ENCODE results near the gene JPH4. TPM values are rescaled to one million over a fixed set of nuclear protein-coding genes. Genes with fewer than 3 reads are reported as not detected.
"Not testable (repeated sequence)": the region's sequence is repeated elsewhere in the genome, so short reads cannot be mapped to it uniquely, and the experiment has no call there.

Gene JPH4
- polyA plus RNA-seq, 2 of the 4 experiments (the other 2 are of a cell fraction), result 0.05 TPM; not detected in 1

DNA sequence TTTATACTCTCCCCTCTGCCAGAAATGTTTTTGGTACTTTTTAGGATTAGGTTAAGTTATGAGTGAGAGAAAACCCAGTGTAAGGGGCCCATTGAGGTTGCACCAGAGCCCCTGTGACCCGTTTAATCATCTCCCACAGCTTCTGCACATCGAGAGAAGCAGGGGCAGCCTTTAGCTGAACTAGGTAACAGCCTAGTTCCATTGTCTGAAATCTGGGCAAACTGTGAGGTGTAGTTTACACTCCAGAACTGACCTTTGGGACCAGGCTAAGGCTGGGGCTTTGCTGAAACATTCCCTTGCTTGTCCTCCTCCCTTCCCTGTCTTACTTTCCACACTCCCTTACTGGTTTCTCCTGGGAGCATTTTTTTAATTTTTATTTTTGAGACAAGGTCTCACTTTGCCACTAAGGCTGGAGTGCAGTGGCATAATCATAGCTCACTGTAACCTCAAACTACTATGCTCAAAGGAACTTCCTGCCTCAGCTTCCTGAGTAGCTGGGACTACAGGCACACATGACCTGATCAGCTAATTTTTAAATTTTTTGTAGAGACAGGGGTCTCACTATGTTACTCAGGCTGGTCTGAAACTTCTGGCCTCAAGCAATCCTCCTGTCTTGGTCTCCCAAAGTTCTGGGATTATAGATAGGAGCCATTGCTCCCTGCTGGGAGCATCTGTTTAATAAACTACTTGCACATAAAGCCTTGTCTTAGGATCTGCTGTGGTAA is 31.7 kb upstream of the JPH4 start:
- DNase-seq (ENCODE audit: low read depth in 1 of 2, low spot score in 1 of 2) (no peak), ATAC-seq (no peak), FAIRE-seq (no peak)
- POLR2A ChIA-PET, result no interaction called here
- TF ChIP-seq, protein P1, sequence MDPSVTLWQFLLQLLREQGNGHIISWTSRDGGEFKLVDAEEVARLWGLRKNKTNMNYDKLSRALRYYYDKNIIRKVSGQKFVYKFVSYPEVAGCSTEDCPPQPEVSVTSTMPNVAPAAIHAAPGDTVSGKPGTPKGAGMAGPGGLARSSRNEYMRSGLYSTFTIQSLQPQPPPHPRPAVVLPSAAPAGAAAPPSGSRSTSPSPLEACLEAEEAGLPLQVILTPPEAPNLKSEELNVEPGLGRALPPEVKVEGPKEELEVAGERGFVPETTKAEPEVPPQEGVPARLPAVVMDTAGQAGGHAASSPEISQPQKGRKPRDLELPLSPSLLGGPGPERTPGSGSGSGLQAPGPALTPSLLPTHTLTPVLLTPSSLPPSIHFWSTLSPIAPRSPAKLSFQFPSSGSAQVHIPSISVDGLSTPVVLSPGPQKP (IDR thresholded peaks at IDR 0.05; ENCODE audit: low read depth, low read length), result no peak
- TF ChIP-seq, protein P2, sequence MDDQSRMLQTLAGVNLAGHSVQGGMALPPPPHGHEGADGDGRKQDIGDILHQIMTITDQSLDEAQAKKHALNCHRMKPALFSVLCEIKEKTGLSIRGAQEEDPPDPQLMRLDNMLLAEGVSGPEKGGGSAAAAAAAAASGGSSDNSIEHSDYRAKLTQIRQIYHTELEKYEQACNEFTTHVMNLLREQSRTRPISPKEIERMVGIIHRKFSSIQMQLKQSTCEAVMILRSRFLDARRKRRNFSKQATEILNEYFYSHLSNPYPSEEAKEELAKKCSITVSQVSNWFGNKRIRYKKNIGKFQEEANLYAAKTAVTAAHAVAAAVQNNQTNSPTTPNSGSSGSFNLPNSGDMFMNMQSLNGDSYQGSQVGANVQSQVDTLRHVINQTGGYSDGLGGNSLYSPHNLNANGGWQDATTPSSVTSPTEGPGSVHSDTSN (IDR thresholded peaks at IDR 0.05), result no peak
- TF ChIP-seq HDAC2 (IDR thresholded peaks at IDR 0.05) (no peak), CBX8 (IDR thresholded peaks at IDR 0.05) (no peak), ZFP36 (IDR thresholded peaks at IDR 0.05; ENCODE audit: borderline replicate concordance, partially characterized antibody) (no peak), MAZ (IDR thresholded peaks at IDR 0.05; ENCODE audit: borderline replicate concordance, low read depth, low read length) (no peak), RNF2 (IDR thresholded peaks at IDR 0.05; ENCODE audit: borderline replicate concordance, low read depth) (no peak), JUNB (IDR thresholded peaks at IDR 0.05) (no peak), ESRRA (IDR thresholded peaks at IDR 0.05; ENCODE audit: borderline replicate concordance, low read length) (no peak), HOXB13 (CRISPR knock-in tag; IDR thresholded peaks at IDR 0.05; ENCODE audit: low read depth) (no peak)
- CTCF ChIA-PET, result interaction anchor here (2.0 kb wide), 1 partner anchor 21 kb away, joined by 11 read pairs; no protein-coding TSS in a partner anchor
- H3K4me3 ChIP-seq, result no peak overlapping the region
- 0 out of 3 replicates have a peak, but pooled peaks cover 2% of the 10 kb centered on the region for H3K9me3 ChIP-seq
- no peak overlapping the region for H3K27ac ChIP-seq
- H3K4me1 ChIP-seq, result peaks cover 11% of the 10 kb centered on the region; the same call in 2 of the 3 replicates
- WGBS (ENCODE audit: missing lambda C conversion rate), result 2% methylated on average over 2 of the region's 2 CpGs
- no peak overlapping the region for H3K4me2 ChIP-seq

DNA sequence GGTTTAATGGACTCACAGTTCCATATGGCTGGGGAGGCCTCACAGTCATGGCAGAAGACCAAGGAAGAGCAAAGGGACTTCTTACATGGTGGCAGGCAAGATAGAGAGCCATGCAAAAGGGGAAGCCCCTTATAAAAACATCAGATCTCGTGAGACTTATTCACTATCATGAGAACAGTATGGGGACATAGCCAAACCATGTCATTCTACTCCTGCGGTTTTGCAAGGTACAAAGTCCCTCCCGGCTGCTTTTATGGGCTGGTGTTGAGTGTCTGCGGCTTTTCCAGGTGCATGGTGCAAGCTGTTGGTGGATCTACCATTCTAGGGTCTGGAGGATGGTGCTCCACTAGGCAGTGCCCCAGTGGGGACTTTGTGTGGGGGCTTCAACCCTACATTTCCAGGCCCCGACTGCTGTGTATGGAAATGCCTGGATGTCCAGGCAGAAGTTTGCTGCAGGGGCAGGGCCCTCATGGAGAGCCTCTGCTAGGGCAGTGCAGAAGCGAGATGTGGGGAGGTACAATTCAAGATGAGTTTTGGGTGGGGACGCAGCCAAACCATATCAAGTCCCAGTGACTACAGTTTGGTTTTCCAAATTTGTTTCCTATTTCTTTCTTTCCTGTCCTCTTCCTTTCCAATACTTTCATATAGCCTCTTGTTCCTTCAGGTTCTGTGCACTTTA is 31.0 kb upstream of the JPH4 start:
- H3K4me1 ChIP-seq, result peaks cover 11% of the 10 kb centered on the region; the same call in 2 of the 3 replicates
- ATAC-seq; H3K4me2 ChIP-seq; H3K27ac ChIP-seq; H3K9me3 ChIP-seq; FAIRE-seq; H3K4me3 ChIP-seq; POLR2A ChIA-PET; DNase-seq (ENCODE audit: low read depth in 1 of 2, low spot score in 1 of 2): not testable (repeated sequence)
- 14% methylated on average over 7 of the region's 7 CpGs for WGBS (ENCODE audit: missing lambda C conversion rate)
- CTCF ChIA-PET, result interaction anchor here (0.8 to 3.7 kb wide), 3 partner anchors 22 to 320 kb away, joined by 3 to 25 read pairs (median 11); no protein-coding TSS in a partner anchor

DNA sequence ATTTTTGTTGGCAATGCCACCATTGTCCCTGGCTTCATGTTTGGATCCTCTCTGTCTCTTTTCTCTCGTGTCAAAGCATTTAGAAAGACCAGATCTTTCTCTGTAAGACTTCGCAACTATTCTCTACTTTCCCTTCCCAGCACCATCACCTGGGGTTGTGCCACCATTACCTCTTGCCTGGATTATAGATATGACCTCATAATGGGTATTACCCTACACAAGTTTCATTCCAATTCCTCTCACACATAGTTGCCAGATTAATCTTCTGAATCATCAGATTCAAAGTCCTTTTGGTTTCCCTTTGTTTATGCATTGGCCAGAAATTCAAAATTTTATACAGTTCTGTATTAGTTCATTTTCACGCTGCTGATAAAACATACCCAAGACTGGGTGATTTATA is 30.4 kb upstream of the JPH4 start:
- no peak for DNase-seq (ENCODE audit: low read depth in 1 of 2, low spot score in 1 of 2)
- ChIA-PET POLR2A (no interaction called here), CTCF (interaction anchor here (0.8 to 3.7 kb wide), 3 partner anchors 20 to 320 kb away, joined by 3 to 25 read pairs (median 13); no protein-coding TSS in a partner anchor)
- no peak for FAIRE-seq
- ATAC-seq, result no peak
- TF ChIP-seq, protein P3, sequence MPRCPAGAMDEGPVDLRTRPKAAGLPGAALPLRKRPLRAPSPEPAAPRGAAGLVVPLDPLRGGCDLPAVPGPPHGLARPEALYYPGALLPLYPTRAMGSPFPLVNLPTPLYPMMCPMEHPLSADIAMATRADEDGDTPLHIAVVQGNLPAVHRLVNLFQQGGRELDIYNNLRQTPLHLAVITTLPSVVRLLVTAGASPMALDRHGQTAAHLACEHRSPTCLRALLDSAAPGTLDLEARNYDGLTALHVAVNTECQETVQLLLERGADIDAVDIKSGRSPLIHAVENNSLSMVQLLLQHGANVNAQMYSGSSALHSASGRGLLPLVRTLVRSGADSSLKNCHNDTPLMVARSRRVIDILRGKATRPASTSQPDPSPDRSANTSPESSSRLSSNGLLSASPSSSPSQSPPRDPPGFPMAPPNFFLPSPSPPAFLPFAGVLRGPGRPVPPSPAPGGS (IDR thresholded peaks at IDR 0.05), result no peak
- no peak for TF ChIP-seq RCOR1 (IDR thresholded peaks at IDR 0.05; ENCODE audit: low read depth, low read length)
- no peak for TF ChIP-seq FOSB (CRISPR knock-in tag; IDR thresholded peaks at IDR 0.05)
- TF ChIP-seq EHF (CRISPR knock-in tag; IDR thresholded peaks at IDR 0.05), result no peak
- TF ChIP-seq, protein P4, sequence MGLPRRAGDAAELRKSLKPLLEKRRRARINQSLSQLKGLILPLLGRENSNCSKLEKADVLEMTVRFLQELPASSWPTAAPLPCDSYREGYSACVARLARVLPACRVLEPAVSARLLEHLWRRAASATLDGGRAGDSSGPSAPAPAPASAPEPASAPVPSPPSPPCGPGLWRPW (IDR thresholded peaks at IDR 0.05), result no peak
- Histone ChIP-seq H3K4me2 (no peak overlapping the region), H3K27ac (no peak overlapping the region), H3K4me1 (peaks cover 10% of the 10 kb centered on the region; the same call in 2 of the 3 replicates), H3K9me3 (0 out of 3 replicates have a peak, but pooled peaks cover 2% of the 10 kb centered on the region), H3K4me3 (no peak overlapping the region)
- WGBS (ENCODE audit: missing lambda C conversion rate), result 27% methylated on average over 3 of the region's 3 CpGs

All from A549 (cell line).